ENCODE measurements around the gene RASIP1.

The RASIP1 gene

GRCh38 chr19:48674216-48674809, 66.1 kb downstream of the RASIP1 start:
- FAIRE-seq (no peak), DNase-seq (ENCODE audit: low spot score) (no peak)

GRCh38 chr19:48673436-48674100, 66.8 kb downstream of the RASIP1 start:
- FAIRE-seq (no peak), DNase-seq (ENCODE audit: low spot score) (no peak)

- DNase-seq (ENCODE audit: low spot score): no peak
- no peak for FAIRE-seq
These were observed 67.4 kb downstream of the RASIP1 start, which contains the start of gene NTN5 for GRCh38 chr19:48672994-48673393. Gene NTN5 (minus strand): TSS chr19:48673017. CDS start chr19:48670986, 2,031 bp downstream.

GRCh38 chr19:48671446-48671995, 68.9 kb downstream of the RASIP1 start:
- FAIRE-seq (no peak), DNase-seq (ENCODE audit: low spot score) (no peak)

- no peak for DNase-seq (ENCODE audit: low spot score)
These were observed 69.5 kb downstream of the RASIP1 start for GRCh38 chr19:48670699-48671445.

More at GRCh38 chr19:48670699-48671445, 69.5 kb downstream of the RASIP1 start:
- FAIRE-seq: no peak
